AG04449 (cell line): ENCODE data around the gene UNC93B1.

ENCODE experiments used
- CTCF ChIA-PET: fragments of 350-600 bp; formaldehyde crosslinking; extraction: SDS; loops from one replicate; lab custom pipeline; 2021; ENCODE audit warnings: antibody characterized with exemption; lab: Yijun Ruan, JAX
- POLR2A ChIA-PET: fragments of 400-600, 350-600 bp; formaldehyde crosslinking; extraction: SDS; loops from one replicate; lab custom pipeline; 2020; ENCODE audit warnings: antibody characterized with exemption, inconsistent platforms; lab: Yijun Ruan, JAX
- DNase-seq: peaks from one replicate; pipeline ENCODE4 v3.0.0-alpha.2; 2010; ENCODE audit warnings: low read depth, low spot score
- H3K4me3 ChIP-seq: 2 replicates; pipeline ENCODE4 v1.5.1; 2011; ENCODE audit warnings: low read depth, mild to moderate bottlenecking, control low read depth, low read length
- CTCF ChIP-seq: IDR thresholded peaks from one replicate; pipeline ENCODE4 v1.5.1; 2011; ENCODE audit warnings: mild to moderate bottlenecking, moderate library complexity, low read length, control low read depth, inconsistent platforms; ENCODE audit not compliant: insufficient read depth; ENCODE audit errors: missing control alignments

Gene UNC93B1

GRCh38 chr11:68007498-68008380, 3.8 kb upstream of the UNC93B1 start:
- ChIA-PET POLR2A (no interaction called here), CTCF (interaction anchor here (1.0 to 4.1 kb wide), 4 partner anchors 14 to 203 kb away, joined by 4 to 42 read pairs (median 12); no protein-coding TSS in a partner anchor)
- no peak for TF ChIP-seq CTCF
- no peak overlapping the region for H3K4me3 ChIP-seq
- DNase-seq = no peak

DNA sequence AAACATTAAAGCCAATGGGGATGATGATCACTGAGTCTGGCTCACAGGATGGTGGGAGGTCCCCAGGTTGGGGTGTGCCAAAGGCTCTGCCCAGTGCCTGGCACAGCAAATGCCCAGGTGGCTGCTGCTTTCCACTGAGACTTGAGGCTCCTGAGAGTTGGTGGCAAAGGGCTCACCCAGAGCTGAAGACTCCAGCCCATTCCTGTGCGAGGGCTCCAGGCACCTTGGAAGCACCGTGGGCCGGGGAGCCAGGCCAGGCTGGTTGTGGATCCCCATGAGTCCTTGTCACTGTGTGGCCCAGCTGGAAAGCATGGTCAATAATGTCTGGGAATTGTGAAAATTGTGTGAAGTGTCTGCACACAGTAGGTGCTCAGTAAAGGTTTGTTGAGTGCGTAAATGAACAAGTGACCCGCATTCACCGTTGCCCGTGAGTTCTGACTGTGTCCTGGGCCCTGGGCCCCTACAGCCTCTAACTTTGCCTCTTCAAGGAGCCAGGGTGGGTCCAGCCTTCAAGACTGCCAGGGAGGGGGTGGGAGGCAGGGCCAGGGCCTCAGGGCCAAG, 2.8 kb upstream of the UNC93B1 start:
- H3K4me3 ChIP-seq = no peak overlapping the region
- ChIA-PET POLR2A (no interaction called here), CTCF (interaction anchor here (1.0 to 4.1 kb wide), 2 partner anchors 16 to 200 kb away, joined by 4 to 21 read pairs; no protein-coding TSS in a partner anchor)
- TF ChIP-seq CTCF = no peak
- DNase-seq = no peak

- TF ChIP-seq CTCF = no peak
- ChIA-PET CTCF (interaction anchor here (1.0 to 1.4 kb wide), 2 partner anchors 204 to 205 kb away, joined by 3 to 5 read pairs; no protein-coding TSS in a partner anchor), POLR2A (no interaction called here)
- no peak for DNase-seq
- peak overlapping the region; percentile 69 for H3K4me3 ChIP-seq
These were observed 846 bp upstream of the UNC93B1 start for GRCh38 chr11:68004551-68005335.

DNA sequence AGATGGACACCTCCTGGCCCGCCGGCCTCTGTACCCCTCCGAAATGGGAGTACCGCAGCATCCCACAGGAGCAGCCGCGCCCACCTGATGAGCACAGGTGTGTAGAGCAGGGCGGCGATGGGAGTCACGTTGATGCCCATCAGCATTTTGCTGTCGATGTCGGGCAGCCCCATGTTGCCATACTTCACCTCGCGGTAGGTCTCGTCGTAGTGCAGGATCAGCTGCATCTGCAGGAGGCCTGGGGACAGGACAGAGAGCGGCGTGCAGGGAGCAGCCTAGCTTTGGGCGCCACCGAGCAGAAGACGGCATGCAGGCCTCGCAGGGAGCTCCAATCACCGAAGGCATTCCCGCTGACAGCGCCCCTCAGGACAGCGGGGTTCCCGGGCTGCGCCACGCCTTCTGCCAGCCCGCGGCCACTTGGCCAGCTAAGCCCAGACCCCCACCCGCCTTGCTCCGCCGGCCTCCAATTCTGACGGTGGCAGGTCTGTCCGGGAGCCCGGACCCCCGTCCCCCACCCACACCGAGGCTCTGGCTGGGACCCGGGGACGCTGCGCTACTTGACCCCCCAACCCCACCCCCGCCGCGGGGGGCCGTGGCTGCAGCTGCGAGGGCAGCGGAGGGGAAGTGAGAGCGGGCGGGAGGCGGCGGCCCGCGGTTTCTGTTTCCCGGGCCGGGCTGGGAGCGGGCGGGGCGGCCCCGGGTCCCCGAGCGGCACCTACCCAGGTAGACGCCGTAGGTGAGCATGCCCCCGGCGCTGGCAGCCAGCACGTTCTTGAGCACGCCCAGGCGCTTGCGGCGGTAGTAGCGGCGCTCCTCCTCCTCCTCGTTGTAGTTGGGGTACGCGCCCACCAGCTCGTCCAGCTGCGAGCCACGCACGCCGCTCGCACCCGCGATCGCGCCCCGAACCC, 705 bp downstream of the UNC93B1 start:
- TF ChIP-seq CTCF = no peak
- DNase-seq = no peak
- peak overlapping the region; percentile 69 for H3K4me3 ChIP-seq
- POLR2A ChIA-PET = no interaction called here
- CTCF ChIA-PET = interaction anchor here (1.3 to 2.6 kb wide), 2 partner anchors 9 to 203 kb away, joined by 4 to 11 read pairs; no protein-coding TSS in a partner anchor

DNA sequence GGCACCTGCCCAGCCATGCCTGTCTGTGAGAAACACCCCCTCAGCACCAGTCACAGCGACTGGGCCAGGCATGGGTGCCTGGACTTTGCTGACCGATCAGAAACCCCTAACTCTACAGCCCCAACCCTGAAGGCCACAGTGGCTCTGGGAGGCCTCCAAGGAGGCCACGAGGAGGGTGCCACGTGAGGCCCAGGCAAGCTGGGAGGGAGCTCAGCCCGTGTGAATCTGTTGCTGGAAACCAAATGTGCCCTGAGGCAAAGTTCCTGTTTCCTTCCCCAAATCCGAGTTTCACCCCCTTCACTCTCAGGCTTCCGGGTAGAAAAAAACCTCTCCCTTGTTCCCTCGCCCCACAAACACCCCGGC, 1.3 kb downstream of the UNC93B1 start:
- H3K4me3 ChIP-seq = no peak overlapping the region; the same call in none of the 2 replicates
- TF ChIP-seq CTCF = no peak
- ChIA-PET CTCF (interaction anchor here (1.3 to 2.6 kb wide), 2 partner anchors 8 to 204 kb away, joined by 4 to 11 read pairs; no protein-coding TSS in a partner anchor), POLR2A (no interaction called here)
- no peak for DNase-seq
